HEK293T (cell line): ENCODE data around the gene ASAP2.

Experiments
- BHLHE40 ChIP-seq: fragments of 450-650 bp; IDR thresholded peaks from 2 replicates; pipeline ENCODE4 v1.6.1; 2016; ENCODE audit warnings: mild to moderate bottlenecking, moderate library complexity, borderline replicate concordance
- CTBP1 ChIP-seq: fragments of 450-650 bp; IDR thresholded peaks from 2 replicates; pipeline ENCODE4 v1.6.1; 2016; ENCODE audit warnings: borderline replicate concordance
- FOXK2 ChIP-seq: fragments of 450-650 bp; IDR thresholded peaks from 2 replicates; pipeline ENCODE4 v1.6.1; 2016; ENCODE audit warnings: mild to moderate bottlenecking
- FOXM1 ChIP-seq: fragments of 450-650 bp; IDR thresholded peaks from 2 replicates; pipeline ENCODE4 v1.6.1; 2017; ENCODE audit warnings: mild to moderate bottlenecking, borderline replicate concordance
- LEF1 ChIP-seq: fragments of 450-650 bp; IDR thresholded peaks from 2 replicates; pipeline ENCODE4 v1.6.1; 2017; ENCODE audit warnings: mild to moderate bottlenecking, borderline replicate concordance
- NFRKB ChIP-seq: fragments of 450-650 bp; IDR thresholded peaks from 2 replicates; pipeline ENCODE4 v1.6.1; 2016; ENCODE audit warnings: mild to moderate bottlenecking, moderate library complexity
- SP1 ChIP-seq: fragments of 450-650 bp; IDR thresholded peaks from 2 replicates; pipeline ENCODE4 v1.6.1; 2017
- SUZ12 ChIP-seq: fragments of 450-650 bp; IDR thresholded peaks from 2 replicates; pipeline ENCODE4 v1.6.1; 2016; ENCODE audit warnings: mild to moderate bottlenecking
- TARDBP ChIP-seq: fragments of 450-650 bp; IDR thresholded peaks from 2 replicates; pipeline ENCODE4 v1.6.1; 2016
- TF ChIP-seq, protein P1 (sequence below): fragments of 450-650 bp; IDR thresholded peaks from 2 replicates; pipeline ENCODE4 v1.6.1; 2016

DNA sequence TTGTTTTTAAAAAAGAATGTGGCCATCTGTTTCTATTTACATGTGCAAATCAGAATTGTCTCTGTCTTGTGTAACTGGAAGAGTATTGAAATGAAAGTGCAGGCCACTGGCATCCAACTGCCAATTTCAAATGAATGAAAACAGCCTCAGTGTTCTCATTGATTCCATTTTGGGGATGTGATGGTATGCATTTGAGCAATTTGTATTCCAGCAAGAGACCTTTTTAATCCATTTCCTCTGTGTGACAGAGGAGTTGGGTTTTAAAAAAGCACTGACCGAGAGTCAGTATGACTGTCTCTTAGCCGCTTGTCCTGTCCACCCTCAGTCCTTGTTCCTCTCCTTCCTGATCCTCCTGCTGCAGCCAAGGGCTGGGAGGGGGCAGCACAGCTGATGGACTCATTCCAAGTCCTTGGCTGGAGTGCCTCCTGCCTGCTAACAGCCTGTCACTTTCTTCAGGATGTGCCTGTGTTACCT lies 50.0 kb downstream of the ASAP2 start:
- TF ChIP-seq SP1: no peak
- TF ChIP-seq, protein P1, sequence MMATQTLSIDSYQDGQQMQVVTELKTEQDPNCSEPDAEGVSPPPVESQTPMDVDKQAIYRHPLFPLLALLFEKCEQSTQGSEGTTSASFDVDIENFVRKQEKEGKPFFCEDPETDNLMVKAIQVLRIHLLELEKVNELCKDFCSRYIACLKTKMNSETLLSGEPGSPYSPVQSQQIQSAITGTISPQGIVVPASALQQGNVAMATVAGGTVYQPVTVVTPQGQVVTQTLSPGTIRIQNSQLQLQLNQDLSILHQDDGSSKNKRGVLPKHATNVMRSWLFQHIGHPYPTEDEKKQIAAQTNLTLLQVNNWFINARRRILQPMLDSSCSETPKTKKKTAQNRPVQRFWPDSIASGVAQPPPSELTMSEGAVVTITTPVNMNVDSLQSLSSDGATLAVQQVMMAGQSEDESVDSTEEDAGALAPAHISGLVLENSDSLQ: no peak
- no peak for TF ChIP-seq LEF1
- no peak for TF ChIP-seq BHLHE40
- no peak for TF ChIP-seq SUZ12
- no peak for TF ChIP-seq FOXM1
- no peak for TF ChIP-seq CTBP1
- no peak for TF ChIP-seq FOXK2
- no peak for TF ChIP-seq NFRKB
- TF ChIP-seq TARDBP: no peak
